ENCODE results near the gene DPYSL3.

The DPYSL3 gene

DNA sequence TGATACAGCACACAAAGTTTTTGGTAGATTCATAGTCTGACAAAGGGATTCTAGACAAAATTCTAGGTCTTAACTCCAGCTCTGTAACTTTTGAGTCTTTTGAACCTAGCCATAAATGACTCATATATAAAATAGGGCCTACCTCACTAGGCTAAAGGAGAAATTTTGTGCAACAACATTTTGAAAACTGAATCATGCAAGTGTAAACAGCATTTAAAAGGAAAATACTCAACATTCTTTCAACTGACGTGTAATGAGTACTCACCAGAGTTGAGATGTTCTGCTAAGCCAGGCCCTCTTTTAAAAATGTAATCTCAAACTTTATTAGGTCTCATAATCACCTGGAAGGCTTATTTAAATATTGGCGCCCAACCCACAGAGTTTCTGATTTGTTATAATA lies 161.8 kb downstream of the DPYSL3 start:
- Histone ChIP-seq H3K27ac (replicated peaks) (no peak overlapping the region), H3K4me3 (replicated peaks; ENCODE audit: insufficient read depth, low read length) (no peak overlapping the region), H3K27me3 (ENCODE audit: insufficient read depth, poor library complexity, severe bottlenecking) (no peaks in the 10 kb centered on the region)
- TF ChIP-seq, protein P1, sequence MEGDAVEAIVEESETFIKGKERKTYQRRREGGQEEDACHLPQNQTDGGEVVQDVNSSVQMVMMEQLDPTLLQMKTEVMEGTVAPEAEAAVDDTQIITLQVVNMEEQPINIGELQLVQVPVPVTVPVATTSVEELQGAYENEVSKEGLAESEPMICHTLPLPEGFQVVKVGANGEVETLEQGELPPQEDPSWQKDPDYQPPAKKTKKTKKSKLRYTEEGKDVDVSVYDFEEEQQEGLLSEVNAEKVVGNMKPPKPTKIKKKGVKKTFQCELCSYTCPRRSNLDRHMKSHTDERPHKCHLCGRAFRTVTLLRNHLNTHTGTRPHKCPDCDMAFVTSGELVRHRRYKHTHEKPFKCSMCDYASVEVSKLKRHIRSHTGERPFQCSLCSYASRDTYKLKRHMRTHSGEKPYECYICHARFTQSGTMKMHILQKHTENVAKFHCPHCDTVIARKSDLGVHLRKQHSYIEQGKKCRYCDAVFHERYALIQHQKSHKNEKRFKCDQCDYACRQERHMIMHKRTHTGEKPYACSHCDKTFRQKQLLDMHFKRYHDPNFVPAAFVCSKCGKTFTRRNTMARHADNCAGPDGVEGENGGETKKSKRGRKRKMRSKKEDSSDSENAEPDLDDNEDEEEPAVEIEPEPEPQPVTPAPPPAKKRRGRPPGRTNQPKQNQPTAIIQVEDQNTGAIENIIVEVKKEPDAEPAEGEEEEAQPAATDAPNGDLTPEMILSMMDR (IDR thresholded peaks at IDR 0.05; ENCODE audit: insufficient read depth, low read length), result no peak
- TF ChIP-seq SPI1 (IDR thresholded peaks at IDR 0.05; ENCODE audit: borderline replicate concordance, low read depth) (no peak), GABPA (IDR thresholded peaks at IDR 0.05; ENCODE audit: low read depth) (no peak)
- TF ChIP-seq, protein P2, sequence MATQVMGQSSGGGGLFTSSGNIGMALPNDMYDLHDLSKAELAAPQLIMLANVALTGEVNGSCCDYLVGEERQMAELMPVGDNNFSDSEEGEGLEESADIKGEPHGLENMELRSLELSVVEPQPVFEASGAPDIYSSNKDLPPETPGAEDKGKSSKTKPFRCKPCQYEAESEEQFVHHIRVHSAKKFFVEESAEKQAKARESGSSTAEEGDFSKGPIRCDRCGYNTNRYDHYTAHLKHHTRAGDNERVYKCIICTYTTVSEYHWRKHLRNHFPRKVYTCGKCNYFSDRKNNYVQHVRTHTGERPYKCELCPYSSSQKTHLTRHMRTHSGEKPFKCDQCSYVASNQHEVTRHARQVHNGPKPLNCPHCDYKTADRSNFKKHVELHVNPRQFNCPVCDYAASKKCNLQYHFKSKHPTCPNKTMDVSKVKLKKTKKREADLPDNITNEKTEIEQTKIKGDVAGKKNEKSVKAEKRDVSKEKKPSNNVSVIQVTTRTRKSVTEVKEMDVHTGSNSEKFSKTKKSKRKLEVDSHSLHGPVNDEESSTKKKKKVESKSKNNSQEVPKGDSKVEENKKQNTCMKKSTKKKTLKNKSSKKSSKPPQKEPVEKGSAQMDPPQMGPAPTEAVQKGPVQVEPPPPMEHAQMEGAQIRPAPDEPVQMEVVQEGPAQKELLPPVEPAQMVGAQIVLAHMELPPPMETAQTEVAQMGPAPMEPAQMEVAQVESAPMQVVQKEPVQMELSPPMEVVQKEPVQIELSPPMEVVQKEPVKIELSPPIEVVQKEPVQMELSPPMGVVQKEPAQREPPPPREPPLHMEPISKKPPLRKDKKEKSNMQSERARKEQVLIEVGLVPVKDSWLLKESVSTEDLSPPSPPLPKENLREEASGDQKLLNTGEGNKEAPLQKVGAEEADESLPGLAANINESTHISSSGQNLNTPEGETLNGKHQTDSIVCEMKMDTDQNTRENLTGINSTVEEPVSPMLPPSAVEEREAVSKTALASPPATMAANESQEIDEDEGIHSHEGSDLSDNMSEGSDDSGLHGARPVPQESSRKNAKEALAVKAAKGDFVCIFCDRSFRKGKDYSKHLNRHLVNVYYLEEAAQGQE (IDR thresholded peaks at IDR 0.05; ENCODE audit: insufficient replicate concordance, low read depth), result no peak
- no peak for DNase-seq (ENCODE audit: low read depth in 1 of 2, low spot score in 1 of 2)

DNA sequence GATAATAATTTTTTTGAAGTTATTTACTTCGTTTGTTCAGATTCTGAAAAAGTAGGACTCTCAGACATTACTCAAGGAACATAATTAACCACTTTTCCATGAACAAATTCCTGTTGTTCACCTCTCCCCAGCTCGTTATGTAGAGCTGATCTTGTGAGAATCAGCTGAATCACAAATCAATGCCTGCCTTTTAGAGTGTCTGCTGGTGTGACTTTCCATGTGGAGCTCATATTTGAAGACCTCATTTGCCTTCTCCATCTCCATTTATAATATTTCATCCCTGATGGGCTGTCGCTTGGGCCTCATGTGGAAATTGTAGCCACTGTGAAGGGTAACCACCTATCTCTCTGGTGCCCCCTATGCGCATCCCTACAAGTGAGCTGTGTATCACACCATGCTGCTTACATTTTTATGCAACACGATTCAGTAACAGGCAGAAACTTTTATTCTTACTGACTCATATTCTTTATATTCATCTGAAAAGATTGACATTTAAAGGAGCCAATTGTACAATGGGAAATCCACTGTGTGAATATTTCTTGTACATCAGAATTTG lies 163.8 kb downstream of the DPYSL3 start:
- TF ChIP-seq, protein P2 (IDR thresholded peaks at IDR 0.05; ENCODE audit: insufficient replicate concordance, low read depth), result no peak
- TF ChIP-seq, protein P1 (IDR thresholded peaks at IDR 0.05; ENCODE audit: insufficient read depth, low read length), result no peak
- no peak for TF ChIP-seq POLR2AphosphoS5 (IDR thresholded peaks at IDR 0.05; ENCODE audit: low read depth)
- no peak for TF ChIP-seq GABPA (IDR thresholded peaks at IDR 0.05; ENCODE audit: low read depth)
- no peak for TF ChIP-seq SPI1 (IDR thresholded peaks at IDR 0.05; ENCODE audit: borderline replicate concordance, low read depth)
- Histone ChIP-seq H3K27me3 (ENCODE audit: insufficient read depth, poor library complexity, severe bottlenecking) (no peaks in the 10 kb centered on the region), H3K4me3 (replicated peaks; ENCODE audit: insufficient read depth, low read length) (no peak overlapping the region), H3K27ac (replicated peaks) (no peak overlapping the region)
- no peak for DNase-seq (ENCODE audit: low read depth in 1 of 2, low spot score in 1 of 2)

DNA sequence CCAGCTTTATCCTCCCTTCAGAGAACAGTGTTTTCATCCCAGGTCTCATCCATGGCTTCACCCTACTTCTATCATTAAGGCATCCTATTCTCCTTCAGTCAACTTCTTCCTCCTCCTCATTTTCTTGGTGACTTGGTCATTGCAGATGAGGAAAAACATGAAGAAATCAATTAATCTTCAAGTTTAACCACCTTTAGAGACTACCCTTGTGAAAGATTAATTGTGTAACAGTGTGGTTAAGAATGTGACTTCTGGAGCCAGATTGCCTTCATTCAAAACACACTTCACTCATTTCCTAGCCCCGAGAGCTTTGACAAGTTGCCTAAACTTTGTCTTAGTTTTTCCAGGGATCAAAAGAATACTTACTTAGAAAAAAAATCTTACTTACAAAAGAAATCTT lies 165.0 kb downstream of the DPYSL3 start:
- TF ChIP-seq, protein P2 (IDR thresholded peaks at IDR 0.05; ENCODE audit: insufficient replicate concordance, low read depth), result no peak
- TF ChIP-seq SPI1 (IDR thresholded peaks at IDR 0.05; ENCODE audit: borderline replicate concordance, low read depth) (no peak), POLR2AphosphoS5 (IDR thresholded peaks at IDR 0.05; ENCODE audit: low read depth) (no peak), GABPA (IDR thresholded peaks at IDR 0.05; ENCODE audit: low read depth) (no peak)
- TF ChIP-seq, protein P1 (IDR thresholded peaks at IDR 0.05; ENCODE audit: insufficient read depth, low read length), result no peak
- no peak overlapping the region for H3K4me3 ChIP-seq (replicated peaks; ENCODE audit: insufficient read depth, low read length)
- H3K27me3 ChIP-seq (ENCODE audit: insufficient read depth, poor library complexity, severe bottlenecking), result no peaks in the 10 kb centered on the region
- DNase-seq (ENCODE audit: low read depth in 1 of 2, low spot score in 1 of 2), result no peak
- H3K27ac ChIP-seq (replicated peaks), result no peak overlapping the region
